Hepatocyte (in vitro differentiated cells): Measurements from ENCODE around the gene HS3ST4.

Experiments used
- EZH2 ChIP-seq: fragments of 200-600 bp; sonication (generic); IDR thresholded peaks from 2 replicates; pipeline ENCODE4 v1.6.1; 2016; ENCODE audit warnings: antibody characterized with exemption, mild to moderate bottlenecking, borderline replicate concordance
- TF ChIP-seq, protein P1 (sequence below): fragments of 200-600 bp; sonication (generic); IDR thresholded peaks from 2 replicates; pipeline ENCODE4 v1.5.1; 2016; ENCODE audit warnings: antibody characterized with exemption, mild to moderate bottlenecking; ENCODE audit not compliant: poor library complexity

DNA sequence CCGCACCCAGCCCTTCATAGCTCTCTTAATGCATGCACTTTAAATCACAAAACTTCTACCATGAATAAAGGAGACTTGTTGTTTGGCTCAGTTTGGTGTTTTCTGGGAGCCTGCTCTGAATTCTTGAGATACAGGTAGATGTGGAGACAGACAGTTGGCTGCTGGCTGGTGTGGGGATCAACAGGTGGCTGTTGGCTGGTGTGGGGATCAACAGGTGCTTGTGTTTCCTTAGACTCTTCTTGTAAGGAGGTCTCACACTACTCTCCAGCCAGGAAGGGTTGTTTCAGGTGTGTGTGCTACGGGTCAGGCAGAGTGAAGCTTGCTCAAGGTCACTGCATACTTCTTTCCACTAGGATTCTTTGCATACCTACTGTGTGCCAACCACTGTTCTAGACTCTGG lies 265.9 kb downstream of the HS3ST4 start:
- TF ChIP-seq, protein P1, sequence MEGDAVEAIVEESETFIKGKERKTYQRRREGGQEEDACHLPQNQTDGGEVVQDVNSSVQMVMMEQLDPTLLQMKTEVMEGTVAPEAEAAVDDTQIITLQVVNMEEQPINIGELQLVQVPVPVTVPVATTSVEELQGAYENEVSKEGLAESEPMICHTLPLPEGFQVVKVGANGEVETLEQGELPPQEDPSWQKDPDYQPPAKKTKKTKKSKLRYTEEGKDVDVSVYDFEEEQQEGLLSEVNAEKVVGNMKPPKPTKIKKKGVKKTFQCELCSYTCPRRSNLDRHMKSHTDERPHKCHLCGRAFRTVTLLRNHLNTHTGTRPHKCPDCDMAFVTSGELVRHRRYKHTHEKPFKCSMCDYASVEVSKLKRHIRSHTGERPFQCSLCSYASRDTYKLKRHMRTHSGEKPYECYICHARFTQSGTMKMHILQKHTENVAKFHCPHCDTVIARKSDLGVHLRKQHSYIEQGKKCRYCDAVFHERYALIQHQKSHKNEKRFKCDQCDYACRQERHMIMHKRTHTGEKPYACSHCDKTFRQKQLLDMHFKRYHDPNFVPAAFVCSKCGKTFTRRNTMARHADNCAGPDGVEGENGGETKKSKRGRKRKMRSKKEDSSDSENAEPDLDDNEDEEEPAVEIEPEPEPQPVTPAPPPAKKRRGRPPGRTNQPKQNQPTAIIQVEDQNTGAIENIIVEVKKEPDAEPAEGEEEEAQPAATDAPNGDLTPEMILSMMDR: no peak
- TF ChIP-seq EZH2: no peak
